ENCODE measurements around the gene PLCG2.

DNA sequence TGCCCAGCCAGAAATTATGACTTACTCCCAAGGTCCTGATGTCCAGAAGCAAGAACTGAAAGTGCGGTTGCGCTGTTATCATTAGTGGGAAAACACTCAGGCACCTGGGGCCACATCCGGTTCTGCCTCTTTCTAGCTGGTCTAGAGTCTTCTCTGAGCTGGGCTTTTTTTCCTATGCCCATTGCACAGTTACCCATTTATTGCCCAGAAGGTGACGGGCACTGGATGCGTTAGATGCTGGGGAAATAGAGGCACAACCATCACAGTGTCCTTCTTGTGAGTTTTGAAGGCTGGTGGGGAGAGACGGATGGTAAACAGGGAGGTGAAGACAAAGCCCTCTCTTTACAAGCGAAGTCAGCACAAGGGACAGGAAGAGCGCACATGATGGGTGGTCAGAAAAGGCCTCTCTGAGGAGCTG lies 37.7 kb downstream of the PLCG2 start:
- TF ChIP-seq CTCF (IDR thresholded peaks at IDR 0.05; ENCODE audit: low read depth, low read length) (no peak), EZH2phosphoT487 (IDR thresholded peaks at IDR 0.05; ENCODE audit: low read depth) (no peak)

Measured in OCI-LY3 (cell line).